H9 (cell line): ENCODE data around the gene TRIM36. TPM values are rescaled to one million over a fixed set of nuclear protein-coding genes. Genes with fewer than 3 reads are reported as not detected.

Source experiments
- DNase-seq: peaks from one replicate; pipeline ENCODE4 v3.0.0-alpha.2; 2017
- H2AFZ ChIP-seq: one replicate; pipeline ENCODE4 v1.6.1; 2013; ENCODE audit warnings: mild to moderate bottlenecking, low read length, control low read depth, moderate library complexity
- H2AK5ac ChIP-seq: 2 replicates; pipeline ENCODE4 v1.6.1; 2013; ENCODE audit warnings: low read length, control low read depth, mixed read lengths; ENCODE audit not compliant: insufficient read length
- H2BK120ac ChIP-seq: one replicate; pipeline ENCODE4 v1.6.1; 2013; ENCODE audit warnings: low read depth, mild to moderate bottlenecking, low read length, control low read depth, inconsistent platforms; ENCODE audit not compliant: poor library complexity, severe bottlenecking
- H2BK12ac ChIP-seq: 2 replicates; pipeline ENCODE4 v1.6.1; 2013; ENCODE audit warnings: low read length, control low read depth, mixed read lengths, low read depth; ENCODE audit not compliant: insufficient read length
- H2BK15ac ChIP-seq: 2 replicates; pipeline ENCODE4 v1.6.1; 2013; ENCODE audit warnings: low read depth, low read length, control low read depth
- H2BK20ac ChIP-seq: one replicate; pipeline ENCODE4 v1.6.1; 2013; ENCODE audit warnings: low read depth, mild to moderate bottlenecking, low read length, control low read depth, inconsistent platforms; ENCODE audit not compliant: poor library complexity, severe bottlenecking
- H2BK5ac ChIP-seq: 2 replicates; pipeline ENCODE4 v1.6.1; 2013; ENCODE audit warnings: low read length, control low read depth, mixed read lengths; ENCODE audit not compliant: insufficient read length
- H3K14ac ChIP-seq: 2 replicates; pipeline ENCODE4 v1.6.1; 2013; ENCODE audit warnings: low read length, control low read depth; ENCODE audit not compliant: insufficient read depth
- H3K18ac ChIP-seq: 2 replicates; pipeline ENCODE4 v1.6.1; 2013; ENCODE audit warnings: low read depth, mild to moderate bottlenecking, mixed read lengths, low read length, control low read depth; ENCODE audit not compliant: insufficient read length
- H3K23ac ChIP-seq: 2 replicates; pipeline ENCODE4 v1.6.1; 2013; ENCODE audit warnings: low read length, control low read depth, mixed read lengths, low read depth; ENCODE audit not compliant: insufficient read length
- H3K23me2 ChIP-seq: 2 replicates; pipeline ENCODE4 v1.6.1; 2013; ENCODE audit warnings: low read depth, mild to moderate bottlenecking, mixed read lengths, low read length, control low read depth; ENCODE audit not compliant: insufficient read length, poor library complexity, severe bottlenecking
- H3K27ac ChIP-seq: 2 replicates; pipeline ENCODE4 v1.5.1; 2013; ENCODE audit warnings: low read length, control low read depth, mixed read lengths, low read depth; ENCODE audit not compliant: insufficient read length
- H3K27me3 ChIP-seq: 2 replicates; pipeline ENCODE4 v1.6.1; 2013; ENCODE audit warnings: low read length, control low read depth, inconsistent platforms; ENCODE audit not compliant: insufficient read depth
- H3K4ac ChIP-seq: 2 replicates; pipeline ENCODE4 v1.6.1; 2013; ENCODE audit warnings: low read depth, mild to moderate bottlenecking, control low read depth, inconsistent platforms, low read length, moderate library complexity
- H3K4me1 ChIP-seq: 2 replicates; pipeline ENCODE4 v1.6.1; 2013; ENCODE audit warnings: low read length, control low read depth, inconsistent platforms; ENCODE audit not compliant: insufficient read depth
- H3K4me2 ChIP-seq: 2 replicates; pipeline ENCODE4 v1.6.1; 2013; ENCODE audit warnings: low read length, control low read depth, mixed read lengths; ENCODE audit not compliant: insufficient read length, insufficient read depth
- H3K56ac ChIP-seq: 2 replicates; pipeline ENCODE4 v1.6.1; 2013; ENCODE audit warnings: low read depth, mild to moderate bottlenecking, mixed read lengths, low read length, control low read depth; ENCODE audit not compliant: insufficient read length
- H3K79me1 ChIP-seq: 2 replicates; pipeline ENCODE4 v1.6.1; 2013; ENCODE audit warnings: low read depth, mild to moderate bottlenecking, moderate library complexity, low read length, control low read depth, inconsistent platforms; ENCODE audit not compliant: insufficient read depth, poor library complexity, severe bottlenecking
- H3K79me2 ChIP-seq: 2 replicates; pipeline ENCODE4 v1.6.1; 2013; ENCODE audit warnings: low read length, control low read depth, inconsistent platforms; ENCODE audit not compliant: insufficient read depth
- H3K9ac ChIP-seq: 2 replicates; pipeline ENCODE4 v1.6.1; 2013; ENCODE audit warnings: low read length, control low read depth, mixed read lengths; ENCODE audit not compliant: insufficient read length; ENCODE audit errors: extremely low read depth
- H3K9me3 ChIP-seq: one replicate; pipeline ENCODE4 v1.6.1; 2013; ENCODE audit warnings: low read depth, low read length, inconsistent platforms; ENCODE audit not compliant: control insufficient read depth
- H3T11ph ChIP-seq: one replicate; pipeline ENCODE4 v1.6.1; 2013; ENCODE audit warnings: mild to moderate bottlenecking, low read length, control low read depth, inconsistent platforms
- H4K20me1 ChIP-seq: one replicate; pipeline ENCODE4 v1.6.1; 2013; ENCODE audit not compliant: control insufficient read depth, insufficient read length, insufficient read depth
- H4K5ac ChIP-seq: 2 replicates; pipeline ENCODE4 v1.6.1; 2013; ENCODE audit warnings: low read depth, mild to moderate bottlenecking, mixed read lengths, low read length, control low read depth; ENCODE audit not compliant: insufficient read length
- H4K8ac ChIP-seq: replicated peaks from 2 replicates; pipeline ENCODE4 v1.6.1; 2013; ENCODE audit warnings: low read length, control low read depth, mixed read lengths, low read depth; ENCODE audit not compliant: insufficient read length
- H4K91ac ChIP-seq: 2 replicates; pipeline ENCODE4 v1.6.1; 2013; ENCODE audit warnings: low read depth, mild to moderate bottlenecking, moderate library complexity, mixed read lengths, low read length, control low read depth; ENCODE audit not compliant: insufficient read length
- H3K27ac Mint-ChIP-seq, 3 experiments: 2 replicates in 2 of 3; 3 replicates in 1 of 3; pipeline ENCODE4 v1.8.0; 2020 to 2021; ENCODE audit warnings: mixed read lengths in 3 of 3, mild to moderate bottlenecking in 1 of 3, moderate library complexity in 1 of 3
- H3K27me3 Mint-ChIP-seq: 2 replicates; pipeline ENCODE4 v1.8.0; 2021; ENCODE audit warnings: low read depth, mild to moderate bottlenecking, moderate library complexity, mixed read lengths
- H3K36me3 Mint-ChIP-seq, 3 experiments: 2 replicates in 2 of 3; 3 replicates in 1 of 3; pipeline ENCODE4 v1.8.0; 2020 to 2021; ENCODE audit warnings: low read depth in 3 of 3, mixed read lengths in 3 of 3; ENCODE audit not compliant: insufficient read depth in 1 of 3
- H3K4me1 Mint-ChIP-seq, 2 experiments: 2 replicates each; pipeline ENCODE4 v1.8.0; 2020; ENCODE audit warnings: mixed read lengths in 2 of 2
- H3K4me3 Mint-ChIP-seq, 2 experiments: 2 replicates in 1 of 2; 3 replicates in 1 of 2; pipeline ENCODE4 v1.8.0; 2020 to 2021; ENCODE audit warnings: mild to moderate bottlenecking in 2 of 2, mixed read lengths in 2 of 2, moderate library complexity in 1 of 2
- H3K9me3 Mint-ChIP-seq, 2 experiments: 2 replicates in 1 of 2; 3 replicates in 1 of 2; pipeline ENCODE4 v1.8.0; 2020; ENCODE audit warnings: mild to moderate bottlenecking in 2 of 2, mixed read lengths in 2 of 2, moderate library complexity in 1 of 2
- WGBS: extraction: QIAGEN DNeasy Blood & Tissue Kit; methylation state at CpG from one replicate; pipeline ENCODE4 v1.1.7; 2013; ENCODE audit warnings: missing lambda C conversion rate, low lambda C conversion rate, mixed read lengths; ENCODE audit not compliant: insufficient read length; ENCODE audit errors: extremely low coverage; 5-methylcytosine and 5-hydroxymethylcytosine counted together
- total RNA-seq: library from RNA; stranded (reverse); gene quantifications from 2 replicates; pipeline ENCODE4 v1.2.1, GENCODE V29; 2021
- TF ChIP-seq, protein P1 (sequence below): fragments of 200-600 bp; sonication (generic); conservative IDR thresholded peaks from 3 replicates; pipeline ENCODE4 v1.8.0; 2021; ENCODE audit warnings: antibody characterized with exemption, mild to moderate bottlenecking

Gene TRIM36
- total RNA-seq, 1 experiment from 2014 or later = 14.6 TPM

DNA sequence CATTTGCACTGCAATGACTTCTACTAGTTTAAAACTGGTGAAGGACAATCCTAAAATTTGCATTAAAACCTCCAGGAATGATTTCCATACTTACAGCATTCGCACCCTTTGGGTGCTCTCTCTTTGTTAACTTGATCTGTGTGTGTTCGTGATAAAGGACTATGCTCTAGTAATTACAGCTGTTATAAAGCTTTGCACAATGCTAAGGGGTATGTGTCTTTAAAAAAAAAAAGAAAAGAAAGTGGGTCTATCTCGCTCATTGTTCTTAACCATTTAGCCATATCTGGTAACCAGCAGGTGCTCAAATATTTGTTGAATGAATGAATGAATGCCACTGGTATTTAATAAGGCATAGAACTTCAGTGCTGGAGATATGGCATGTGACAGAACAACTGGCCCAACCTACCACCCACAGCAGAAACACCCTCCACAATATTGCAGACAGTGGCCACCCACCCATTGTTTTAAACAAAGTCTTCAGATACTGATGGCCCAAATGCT, 8.7 kb downstream of the TRIM36 start:
- Histone ChIP-seq H3K9me3 (peaks cover 14% of the 10 kb centered on the region), H2BK20ac (no peak overlapping the region), H3K4me2 (no peak overlapping the region), H3K79me2 (peaks cover 5% of the 10 kb centered on the region; the same call in 1 of the 2 replicates), H3K14ac (no peak overlapping the region), H3K4me1 (no peaks in the 10 kb centered on the region), H3K18ac (no peak overlapping the region), H4K91ac (no peak overlapping the region), H2BK12ac (no peak overlapping the region), H3K23me2 (no peaks in the 10 kb centered on the region), H4K5ac (no peak overlapping the region), H2BK15ac (no peak overlapping the region), H2AFZ (no peak overlapping the region), H3K27ac (no peak overlapping the region), H3K56ac (no peak overlapping the region), H3K79me1 (peaks cover 3% of the 10 kb centered on the region), H4K8ac (no peak overlapping the region), H3K27me3 (no peaks in the 10 kb centered on the region), H3K4ac (no peak overlapping the region), H2BK5ac (no peak overlapping the region), H3K9ac (no peak overlapping the region), H3K23ac (no peak overlapping the region), H2AK5ac (no peak overlapping the region), H4K20me1 (no peaks in the 10 kb centered on the region), H2BK120ac (no peak overlapping the region), H3T11ph (no peak overlapping the region)
- Mint-ChIP-seq H3K9me3 (peaks cover 18 to 27% of the 10 kb centered on the region in 2 experiments), H3K27me3 (no peaks in the 10 kb centered on the region), H3K36me3 (peaks cover 32 to 46% (median 42%) of the 10 kb centered on the region in 3 experiments), H3K4me3 (no peak overlapping the region), H3K27ac (no peak overlapping the region), H3K4me1 (no peaks in the 10 kb centered on the region)
- TF ChIP-seq, protein P1, sequence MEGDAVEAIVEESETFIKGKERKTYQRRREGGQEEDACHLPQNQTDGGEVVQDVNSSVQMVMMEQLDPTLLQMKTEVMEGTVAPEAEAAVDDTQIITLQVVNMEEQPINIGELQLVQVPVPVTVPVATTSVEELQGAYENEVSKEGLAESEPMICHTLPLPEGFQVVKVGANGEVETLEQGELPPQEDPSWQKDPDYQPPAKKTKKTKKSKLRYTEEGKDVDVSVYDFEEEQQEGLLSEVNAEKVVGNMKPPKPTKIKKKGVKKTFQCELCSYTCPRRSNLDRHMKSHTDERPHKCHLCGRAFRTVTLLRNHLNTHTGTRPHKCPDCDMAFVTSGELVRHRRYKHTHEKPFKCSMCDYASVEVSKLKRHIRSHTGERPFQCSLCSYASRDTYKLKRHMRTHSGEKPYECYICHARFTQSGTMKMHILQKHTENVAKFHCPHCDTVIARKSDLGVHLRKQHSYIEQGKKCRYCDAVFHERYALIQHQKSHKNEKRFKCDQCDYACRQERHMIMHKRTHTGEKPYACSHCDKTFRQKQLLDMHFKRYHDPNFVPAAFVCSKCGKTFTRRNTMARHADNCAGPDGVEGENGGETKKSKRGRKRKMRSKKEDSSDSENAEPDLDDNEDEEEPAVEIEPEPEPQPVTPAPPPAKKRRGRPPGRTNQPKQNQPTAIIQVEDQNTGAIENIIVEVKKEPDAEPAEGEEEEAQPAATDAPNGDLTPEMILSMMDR = no peak
- no peak for DNase-seq
- no CpG with 5 or more reads among the region's 3 CpGs for WGBS
